ENCODE measurements around the gene NLRP10. TPM values are rescaled to one million over a fixed set of nuclear protein-coding genes. Genes with fewer than 3 reads are reported as not detected.

The NLRP10 gene, protein sequence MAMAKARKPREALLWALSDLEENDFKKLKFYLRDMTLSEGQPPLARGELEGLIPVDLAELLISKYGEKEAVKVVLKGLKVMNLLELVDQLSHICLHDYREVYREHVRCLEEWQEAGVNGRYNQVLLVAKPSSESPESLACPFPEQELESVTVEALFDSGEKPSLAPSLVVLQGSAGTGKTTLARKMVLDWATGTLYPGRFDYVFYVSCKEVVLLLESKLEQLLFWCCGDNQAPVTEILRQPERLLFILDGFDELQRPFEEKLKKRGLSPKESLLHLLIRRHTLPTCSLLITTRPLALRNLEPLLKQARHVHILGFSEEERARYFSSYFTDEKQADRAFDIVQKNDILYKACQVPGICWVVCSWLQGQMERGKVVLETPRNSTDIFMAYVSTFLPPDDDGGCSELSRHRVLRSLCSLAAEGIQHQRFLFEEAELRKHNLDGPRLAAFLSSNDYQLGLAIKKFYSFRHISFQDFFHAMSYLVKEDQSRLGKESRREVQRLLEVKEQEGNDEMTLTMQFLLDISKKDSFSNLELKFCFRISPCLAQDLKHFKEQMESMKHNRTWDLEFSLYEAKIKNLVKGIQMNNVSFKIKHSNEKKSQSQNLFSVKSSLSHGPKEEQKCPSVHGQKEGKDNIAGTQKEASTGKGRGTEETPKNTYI
- not detected for total RNA-seq
- long read RNA-seq, result 0 reads

DNA sequence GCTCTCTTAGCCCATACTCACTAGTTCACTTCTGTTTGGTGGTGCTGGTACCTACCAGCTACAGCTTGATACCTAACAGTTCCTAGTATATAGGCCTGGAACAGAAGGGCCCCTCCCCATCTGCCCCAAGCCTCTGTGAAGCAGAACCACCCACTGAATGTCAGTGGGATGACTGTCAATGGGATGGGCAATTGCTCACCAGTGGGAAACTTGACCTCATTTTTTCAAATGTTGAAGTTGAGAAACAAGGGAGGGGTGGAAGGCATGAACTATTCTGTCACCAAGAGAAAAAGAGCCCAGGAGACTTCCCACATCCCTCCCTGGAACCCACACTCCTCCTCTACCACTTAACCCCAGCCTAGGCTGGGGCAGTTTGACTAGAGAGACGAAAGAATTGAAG, at the start of gene NLRP10:
TSS of gene NLRP10 (minus strand) at position 62 of the 400 bp plus-strand sequence. CDS start 1,952 bp downstream, outside the sequence.
- Histone ChIP-seq H3K27me3 (peaks cover 6% of the 10 kb centered on the region), H3K36me3 (no peaks in the 10 kb centered on the region), H3K9me3 (no peaks in the 10 kb centered on the region), H3K4me3 (no peak within 1 kb of the TSS), H3K4me1 (no peaks in the 10 kb centered on the region), H3K27ac (no peak within 1 kb of the TSS)
- no peak for ATAC-seq
- DNase-seq, result no peak
- TF ChIP-seq, protein P1, sequence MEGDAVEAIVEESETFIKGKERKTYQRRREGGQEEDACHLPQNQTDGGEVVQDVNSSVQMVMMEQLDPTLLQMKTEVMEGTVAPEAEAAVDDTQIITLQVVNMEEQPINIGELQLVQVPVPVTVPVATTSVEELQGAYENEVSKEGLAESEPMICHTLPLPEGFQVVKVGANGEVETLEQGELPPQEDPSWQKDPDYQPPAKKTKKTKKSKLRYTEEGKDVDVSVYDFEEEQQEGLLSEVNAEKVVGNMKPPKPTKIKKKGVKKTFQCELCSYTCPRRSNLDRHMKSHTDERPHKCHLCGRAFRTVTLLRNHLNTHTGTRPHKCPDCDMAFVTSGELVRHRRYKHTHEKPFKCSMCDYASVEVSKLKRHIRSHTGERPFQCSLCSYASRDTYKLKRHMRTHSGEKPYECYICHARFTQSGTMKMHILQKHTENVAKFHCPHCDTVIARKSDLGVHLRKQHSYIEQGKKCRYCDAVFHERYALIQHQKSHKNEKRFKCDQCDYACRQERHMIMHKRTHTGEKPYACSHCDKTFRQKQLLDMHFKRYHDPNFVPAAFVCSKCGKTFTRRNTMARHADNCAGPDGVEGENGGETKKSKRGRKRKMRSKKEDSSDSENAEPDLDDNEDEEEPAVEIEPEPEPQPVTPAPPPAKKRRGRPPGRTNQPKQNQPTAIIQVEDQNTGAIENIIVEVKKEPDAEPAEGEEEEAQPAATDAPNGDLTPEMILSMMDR (IDR thresholded peaks at IDR 0.05), result no peak
- intact Hi-C loops (cut with DNase I), result no loop called here

DNA sequence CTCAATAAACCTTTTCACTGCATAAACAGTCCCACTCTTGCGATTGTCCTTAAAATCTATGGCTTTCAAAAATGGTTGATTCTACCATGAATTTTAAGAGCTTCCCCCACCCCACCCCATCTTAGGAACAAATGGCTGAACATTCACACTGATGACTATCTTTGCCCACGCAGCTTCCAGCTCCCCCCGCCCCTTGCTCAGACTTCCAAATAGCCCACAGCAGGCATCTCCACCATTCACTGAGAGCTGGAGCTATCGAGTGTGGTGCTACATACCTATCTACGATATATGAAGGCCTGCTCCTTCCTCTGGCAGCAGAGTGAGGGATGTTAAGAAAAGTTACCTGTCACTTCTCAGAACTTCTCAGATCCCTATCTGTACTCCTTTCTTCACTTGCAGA, 48.6 kb upstream of the NLRP10 start:
- no peak overlapping the region for H3K27ac ChIP-seq
- ATAC-seq (no peak), DNase-seq (peak; percentile 11)
- peaks cover 24% of the 10 kb centered on the region for H3K27me3 ChIP-seq
- H3K4me3 ChIP-seq, result no peak overlapping the region
- intact Hi-C loops (cut with DNase I), result no loop called here
- H3K36me3 ChIP-seq, result no peaks in the 10 kb centered on the region
- H3K4me1 ChIP-seq, result no peaks in the 10 kb centered on the region
- TF ChIP-seq, protein P1 (IDR thresholded peaks at IDR 0.05), result no peak
- no peaks in the 10 kb centered on the region for H3K9me3 ChIP-seq

DNA sequence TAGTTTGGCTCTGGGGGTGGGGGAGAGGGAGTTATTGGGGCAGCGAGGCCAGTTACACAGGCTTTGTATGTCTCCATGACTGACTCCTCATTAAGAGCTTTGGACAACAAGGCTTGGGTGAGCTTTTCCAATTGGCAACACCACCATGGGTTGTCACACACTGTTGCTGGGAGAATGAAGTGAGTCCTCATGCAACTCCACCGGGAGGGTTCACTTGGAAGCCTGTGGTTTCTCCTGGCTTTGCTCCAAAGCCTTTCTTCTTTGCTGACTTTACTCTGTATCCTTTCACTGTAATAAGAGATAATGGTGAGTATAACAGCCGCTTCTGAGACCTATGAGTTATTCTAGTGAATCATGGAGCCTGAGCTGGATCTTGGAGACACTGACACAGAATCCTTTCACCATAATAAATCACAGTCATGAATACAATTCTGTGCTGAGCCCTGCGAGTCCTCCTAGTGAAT, 46.8 kb upstream of the NLRP10 start:
- no peak overlapping the region for H3K4me3 ChIP-seq
- H3K4me1 ChIP-seq, result no peaks in the 10 kb centered on the region
- DNase-seq (no peak), ATAC-seq (no peak)
- TF ChIP-seq, protein P1 (IDR thresholded peaks at IDR 0.05), result no peak
- intact Hi-C loops (cut with DNase I), result no loop called here
- H3K27me3 ChIP-seq, result peaks cover 9% of the 10 kb centered on the region
- H3K36me3 ChIP-seq, result no peaks in the 10 kb centered on the region
- H3K9me3 ChIP-seq, result no peaks in the 10 kb centered on the region
- no peak overlapping the region for H3K27ac ChIP-seq

DNA sequence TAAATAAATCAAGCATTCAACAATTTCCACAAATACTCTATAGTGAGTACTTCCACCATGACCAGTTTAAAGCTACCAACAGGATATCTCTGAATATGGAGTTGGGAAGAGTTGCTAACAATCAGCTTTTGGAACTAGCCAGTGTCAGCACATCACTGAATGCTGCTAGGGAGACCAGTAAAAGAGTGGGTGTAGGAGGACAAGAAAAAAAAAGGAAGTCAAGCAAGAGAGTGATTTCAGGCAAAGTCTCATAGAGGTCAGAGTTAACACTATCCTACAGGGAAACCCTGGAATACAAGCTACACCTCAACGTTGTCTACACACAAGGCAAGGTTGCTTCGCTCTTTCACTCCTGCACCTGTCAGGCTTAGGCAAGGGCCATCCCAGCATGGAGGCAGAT, 46.1 kb upstream of the NLRP10 start:
- no peak for DNase-seq
- TF ChIP-seq, protein P1 (IDR thresholded peaks at IDR 0.05), result no peak
- H3K27ac ChIP-seq, result no peak overlapping the region
- no peaks in the 10 kb centered on the region for H3K9me3 ChIP-seq
- peak; percentile 65 for ATAC-seq
- no peaks in the 10 kb centered on the region for H3K36me3 ChIP-seq
- no peaks in the 10 kb centered on the region for H3K4me1 ChIP-seq
- H3K4me3 ChIP-seq, result no peak overlapping the region
- intact Hi-C loops (cut with DNase I), result no loop called here
- H3K27me3 ChIP-seq, result peaks cover 2% of the 10 kb centered on the region

DNA sequence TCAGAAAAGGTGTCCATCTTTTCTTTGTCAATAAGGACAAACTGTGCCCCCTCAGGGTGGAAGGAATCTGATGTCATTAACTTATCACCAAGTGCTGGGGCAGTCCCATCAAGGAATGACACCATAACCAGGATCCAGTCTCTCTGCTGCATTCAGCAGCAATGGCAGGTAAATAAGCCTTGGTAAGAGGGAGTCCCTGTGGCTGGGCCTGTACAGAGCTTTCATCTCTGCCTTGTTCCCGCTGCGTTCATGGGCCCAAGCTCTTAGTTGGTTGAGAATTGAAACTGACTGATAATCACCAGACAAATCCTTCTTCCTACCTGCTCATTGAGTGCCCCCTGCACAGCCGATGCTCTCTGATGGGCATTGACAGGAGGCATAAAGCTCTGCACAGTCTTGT, 44.6 kb upstream of the NLRP10 start:
- no peak for ATAC-seq
- TF ChIP-seq, protein P1 (IDR thresholded peaks at IDR 0.05), result no peak
- Histone ChIP-seq H3K9me3 (no peaks in the 10 kb centered on the region), H3K4me1 (no peaks in the 10 kb centered on the region), H3K27ac (no peak overlapping the region), H3K27me3 (no peaks in the 10 kb centered on the region), H3K36me3 (no peaks in the 10 kb centered on the region), H3K4me3 (no peak overlapping the region)
- DNase-seq, result no peak
- intact Hi-C loops (cut with DNase I), result no loop called here
